ENCODE data around the gene EDA.
"Not testable (repeated sequence)": the region's sequence is repeated elsewhere in the genome, so short reads cannot be mapped to it uniquely, and the experiment has no call there.

EDA gene

GRCh38 chrX:69948276-69948797 lies 332.4 kb downstream of the EDA start:
- ATAC-seq (replicated peaks) (no peak), DNase-seq (no peak)
- Mint-ChIP-seq H3K36me3 (no peaks in the 10 kb centered on the region), H3K27me3 (peaks cover 0 to 3% of the 10 kb centered on the region in 2 donors), H3K27ac (no peak overlapping the region), H3K4me3 (no peak overlapping the region), H3K4me1 (no peaks in the 10 kb centered on the region), H3K9me3 (peaks cover 2 to 3% of the 10 kb centered on the region in 2 donors)

- Mint-ChIP-seq H3K27ac (no peak overlapping the region), H3K27me3 (peaks cover 0 to 3% of the 10 kb centered on the region in 2 donors), H3K4me3 (no peak overlapping the region), H3K9me3 (peaks cover 0 to 1% of the 10 kb centered on the region in 2 donors), H3K4me1 (no peaks in the 10 kb centered on the region), H3K36me3 (no peaks in the 10 kb centered on the region)
- DNase-seq (no peak), ATAC-seq (replicated peaks) (no peak)
These were observed 335.8 kb downstream of the EDA start for GRCh38 chrX:69951753-69952152.

GRCh38 chrX:69959712-69960111 lies 343.8 kb downstream of the EDA start:
- Mint-ChIP-seq H3K27ac (no peak overlapping the region), H3K9me3 (no peaks in the 10 kb centered on the region), H3K4me3 (no peak overlapping the region), H3K27me3 (no peaks in the 10 kb centered on the region), H3K4me1 (no peaks in the 10 kb centered on the region), H3K36me3 (no peaks in the 10 kb centered on the region)
- DNase-seq: no peak
- no peak for ATAC-seq (replicated peaks)

GRCh38 chrX:69961365-69962072 lies 345.6 kb downstream of the EDA start:
- H3K4me1 Mint-ChIP-seq: no peaks in the 10 kb centered on the region
- H3K9me3 Mint-ChIP-seq: no peaks in the 10 kb centered on the region
- H3K27ac Mint-ChIP-seq: no peak overlapping the region
- no peak overlapping the region for H3K4me3 Mint-ChIP-seq
- no peaks in the 10 kb centered on the region for H3K27me3 Mint-ChIP-seq
- no peak for DNase-seq
- H3K36me3 Mint-ChIP-seq: no peaks in the 10 kb centered on the region
- ATAC-seq (replicated peaks): no peak

- H3K9me3 Mint-ChIP-seq: no peaks in the 10 kb centered on the region
- H3K36me3 Mint-ChIP-seq: no peaks in the 10 kb centered on the region
- no peaks in the 10 kb centered on the region for H3K27me3 Mint-ChIP-seq
- no peak overlapping the region for H3K27ac Mint-ChIP-seq
- DNase-seq (no peak), ATAC-seq (replicated peaks) (no peak)
- no peaks in the 10 kb centered on the region for H3K4me1 Mint-ChIP-seq
- H3K4me3 Mint-ChIP-seq: no peak overlapping the region
These were observed 353.0 kb downstream of the EDA start for GRCh38 chrX:69968950-69969349.

GRCh38 chrX:69969460-69969859 lies 353.5 kb downstream of the EDA start:
- Mint-ChIP-seq H3K4me3 (no peak overlapping the region), H3K27ac (no peak overlapping the region), H3K9me3 (no peaks in the 10 kb centered on the region), H3K4me1 (no peaks in the 10 kb centered on the region), H3K27me3 (no peaks in the 10 kb centered on the region), H3K36me3 (no peaks in the 10 kb centered on the region)
- no peak for ATAC-seq (replicated peaks)
- no peak for DNase-seq

GRCh38 chrX:69987691-69988090 lies 371.8 kb downstream of the EDA start:
- DNase-seq (no peak), ATAC-seq (replicated peaks) (no peak)
- Mint-ChIP-seq H3K4me1 (no peaks in the 10 kb centered on the region), H3K27ac (no peak overlapping the region), H3K9me3 (no peaks in the 10 kb centered on the region), H3K36me3 (no peaks in the 10 kb centered on the region), H3K27me3 (no peaks in the 10 kb centered on the region), H3K4me3 (no peak overlapping the region)

- Mint-ChIP-seq H3K27me3 (no peaks in the 10 kb centered on the region), H3K36me3 (no peaks in the 10 kb centered on the region), H3K9me3 (no peaks in the 10 kb centered on the region), H3K4me1 (no peaks in the 10 kb centered on the region), H3K4me3 (no peak overlapping the region), H3K27ac (no peak overlapping the region)
- DNase-seq: no peak
- ATAC-seq (replicated peaks): no peak
These were observed 373.1 kb downstream of the EDA start for GRCh38 chrX:69988955-69989394.

GRCh38 chrX:69991685-69992084 lies 375.8 kb downstream of the EDA start:
- ATAC-seq (replicated peaks): no peak
- no peak for DNase-seq
- no peak overlapping the region for H3K4me3 Mint-ChIP-seq
- no peaks in the 10 kb centered on the region for H3K9me3 Mint-ChIP-seq
- H3K36me3 Mint-ChIP-seq: no peaks in the 10 kb centered on the region
- H3K4me1 Mint-ChIP-seq: no peaks in the 10 kb centered on the region
- peaks cover 0 to 1% of the 10 kb centered on the region in 2 donors for H3K27me3 Mint-ChIP-seq
- no peak overlapping the region for H3K27ac Mint-ChIP-seq

GRCh38 chrX:69993494-69993893 lies 377.6 kb downstream of the EDA start:
- no peaks in the 10 kb centered on the region for H3K4me1 Mint-ChIP-seq
- H3K27me3 Mint-ChIP-seq: peaks cover 0 to 10% of the 10 kb centered on the region in 2 donors
- H3K4me3 Mint-ChIP-seq: no peak overlapping the region
- no peaks in the 10 kb centered on the region for H3K36me3 Mint-ChIP-seq
- peaks cover 4 to 6% of the 10 kb centered on the region in 2 donors for H3K9me3 Mint-ChIP-seq
- ATAC-seq (replicated peaks) (no peak), DNase-seq (no peak)
- H3K27ac Mint-ChIP-seq: no peak overlapping the region

- ATAC-seq (replicated peaks) (no peak), DNase-seq (no peak)
- H3K36me3 Mint-ChIP-seq: no peaks in the 10 kb centered on the region
- H3K27ac Mint-ChIP-seq: no peak overlapping the region
- H3K27me3 Mint-ChIP-seq: peaks cover 0 to 10% of the 10 kb centered on the region in 2 donors
- no peak overlapping the region for H3K4me3 Mint-ChIP-seq
- H3K9me3 Mint-ChIP-seq: peaks cover 4 to 6% of the 10 kb centered on the region in 2 donors
- no peaks in the 10 kb centered on the region for H3K4me1 Mint-ChIP-seq
These were observed 379.6 kb downstream of the EDA start for GRCh38 chrX:69995362-69996112.

- Mint-ChIP-seq H3K4me3 (no peak overlapping the region), H3K4me1 (no peaks in the 10 kb centered on the region), H3K36me3 (no peaks in the 10 kb centered on the region), H3K27me3 (peaks cover 0 to 10% of the 10 kb centered on the region in 2 donors), H3K9me3 (peaks cover 4 to 6% of the 10 kb centered on the region in 2 donors), H3K27ac (no peak overlapping the region)
- no peak for ATAC-seq (replicated peaks)
- no peak for DNase-seq
These were observed 380.2 kb downstream of the EDA start for GRCh38 chrX:69996113-69996468.

GRCh38 chrX:69998299-69998698 lies 382.4 kb downstream of the EDA start:
- H3K4me3 Mint-ChIP-seq; ATAC-seq (replicated peaks); DNase-seq; H3K9me3 Mint-ChIP-seq; H3K27me3 Mint-ChIP-seq; H3K27ac Mint-ChIP-seq; H3K36me3 Mint-ChIP-seq; H3K4me1 Mint-ChIP-seq: not testable (repeated sequence)

GRCh38 chrX:70001269-70001668 lies 385.4 kb downstream of the EDA start:
- Mint-ChIP-seq H3K9me3 (peaks cover 4 to 6% of the 10 kb centered on the region in 2 donors), H3K36me3 (no peaks in the 10 kb centered on the region), H3K4me3 (no peak overlapping the region), H3K4me1 (no peaks in the 10 kb centered on the region), H3K27ac (no peak overlapping the region), H3K27me3 (peaks cover 0 to 10% of the 10 kb centered on the region in 2 donors)
- DNase-seq: no peak
- no peak for ATAC-seq (replicated peaks)

Measured in stimulated activated naive B cell treated with anti-CD40 and anti-IgM and Interleukin-4, amounts not matched to agents 10 μg/mL and 1 μg/mL and 100 μg/mL, for 72 hours (primary cell).